ENCODE data around the gene CHCHD5. TPM values are rescaled to one million over a fixed set of nuclear protein-coding genes. Genes with fewer than 3 reads are reported as not detected.

CHCHD5 gene
- total RNA-seq, 1 experiment from 2014 or later, result 46.7 TPM

DNA sequence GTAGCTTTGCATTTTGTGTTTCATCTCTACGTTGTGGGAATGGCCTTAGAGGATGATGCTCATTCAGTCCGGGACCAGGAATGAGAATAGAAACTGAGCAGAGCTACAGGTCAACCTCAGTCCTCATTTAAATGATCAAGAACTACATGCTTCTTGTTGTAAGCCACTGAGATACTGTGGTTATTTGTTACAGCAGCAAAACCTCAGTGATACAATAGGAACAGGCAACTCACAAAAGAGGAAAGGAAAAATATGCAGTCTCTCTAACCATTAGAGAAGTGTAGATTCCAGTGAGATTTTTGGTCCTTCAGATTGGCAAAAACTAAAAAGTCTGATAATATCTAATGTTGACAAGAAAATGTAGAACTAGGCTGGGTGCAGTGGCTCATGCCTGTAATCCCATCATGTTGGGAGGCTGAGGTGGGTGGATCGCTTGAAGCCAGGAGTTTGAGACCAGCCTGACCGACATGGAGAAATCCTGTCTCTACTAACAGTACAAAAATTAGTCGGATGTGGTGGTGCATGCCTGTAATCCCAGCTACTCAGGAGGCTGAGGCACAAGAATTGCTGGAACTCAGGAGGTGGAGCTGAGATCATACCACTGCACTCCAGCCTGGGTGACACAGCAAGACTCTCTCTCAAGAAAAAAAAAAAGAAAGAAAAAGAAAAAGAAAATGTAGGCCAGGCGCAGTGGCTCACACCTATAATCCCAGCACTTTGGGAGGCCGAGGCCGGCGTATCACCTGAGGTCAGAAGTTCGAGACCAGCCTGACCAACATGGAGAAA lies 13.3 kb downstream of the CHCHD5 start:
- no peak for DNase-seq (ENCODE audit: low read depth, low spot score)
- no peak for ATAC-seq
- TF ChIP-seq, protein P1, sequence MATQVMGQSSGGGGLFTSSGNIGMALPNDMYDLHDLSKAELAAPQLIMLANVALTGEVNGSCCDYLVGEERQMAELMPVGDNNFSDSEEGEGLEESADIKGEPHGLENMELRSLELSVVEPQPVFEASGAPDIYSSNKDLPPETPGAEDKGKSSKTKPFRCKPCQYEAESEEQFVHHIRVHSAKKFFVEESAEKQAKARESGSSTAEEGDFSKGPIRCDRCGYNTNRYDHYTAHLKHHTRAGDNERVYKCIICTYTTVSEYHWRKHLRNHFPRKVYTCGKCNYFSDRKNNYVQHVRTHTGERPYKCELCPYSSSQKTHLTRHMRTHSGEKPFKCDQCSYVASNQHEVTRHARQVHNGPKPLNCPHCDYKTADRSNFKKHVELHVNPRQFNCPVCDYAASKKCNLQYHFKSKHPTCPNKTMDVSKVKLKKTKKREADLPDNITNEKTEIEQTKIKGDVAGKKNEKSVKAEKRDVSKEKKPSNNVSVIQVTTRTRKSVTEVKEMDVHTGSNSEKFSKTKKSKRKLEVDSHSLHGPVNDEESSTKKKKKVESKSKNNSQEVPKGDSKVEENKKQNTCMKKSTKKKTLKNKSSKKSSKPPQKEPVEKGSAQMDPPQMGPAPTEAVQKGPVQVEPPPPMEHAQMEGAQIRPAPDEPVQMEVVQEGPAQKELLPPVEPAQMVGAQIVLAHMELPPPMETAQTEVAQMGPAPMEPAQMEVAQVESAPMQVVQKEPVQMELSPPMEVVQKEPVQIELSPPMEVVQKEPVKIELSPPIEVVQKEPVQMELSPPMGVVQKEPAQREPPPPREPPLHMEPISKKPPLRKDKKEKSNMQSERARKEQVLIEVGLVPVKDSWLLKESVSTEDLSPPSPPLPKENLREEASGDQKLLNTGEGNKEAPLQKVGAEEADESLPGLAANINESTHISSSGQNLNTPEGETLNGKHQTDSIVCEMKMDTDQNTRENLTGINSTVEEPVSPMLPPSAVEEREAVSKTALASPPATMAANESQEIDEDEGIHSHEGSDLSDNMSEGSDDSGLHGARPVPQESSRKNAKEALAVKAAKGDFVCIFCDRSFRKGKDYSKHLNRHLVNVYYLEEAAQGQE (IDR thresholded peaks at IDR 0.05; ENCODE audit: insufficient read depth in 1 of 2, low read depth in 2 of 2, low read length in 1 of 2), result no peak
- TF ChIP-seq TCF7L2 (IDR thresholded peaks at IDR 0.05; ENCODE audit: low read depth, low read length) (no peak), POLR2AphosphoS5 (IDR thresholded peaks at IDR 0.05; ENCODE audit: low read depth, low read length) (no peak), SIN3A (IDR thresholded peaks at IDR 0.05; ENCODE audit: borderline replicate concordance, insufficient read depth, low read depth, low read length) (no peak)
- TF ChIP-seq, protein P2, sequence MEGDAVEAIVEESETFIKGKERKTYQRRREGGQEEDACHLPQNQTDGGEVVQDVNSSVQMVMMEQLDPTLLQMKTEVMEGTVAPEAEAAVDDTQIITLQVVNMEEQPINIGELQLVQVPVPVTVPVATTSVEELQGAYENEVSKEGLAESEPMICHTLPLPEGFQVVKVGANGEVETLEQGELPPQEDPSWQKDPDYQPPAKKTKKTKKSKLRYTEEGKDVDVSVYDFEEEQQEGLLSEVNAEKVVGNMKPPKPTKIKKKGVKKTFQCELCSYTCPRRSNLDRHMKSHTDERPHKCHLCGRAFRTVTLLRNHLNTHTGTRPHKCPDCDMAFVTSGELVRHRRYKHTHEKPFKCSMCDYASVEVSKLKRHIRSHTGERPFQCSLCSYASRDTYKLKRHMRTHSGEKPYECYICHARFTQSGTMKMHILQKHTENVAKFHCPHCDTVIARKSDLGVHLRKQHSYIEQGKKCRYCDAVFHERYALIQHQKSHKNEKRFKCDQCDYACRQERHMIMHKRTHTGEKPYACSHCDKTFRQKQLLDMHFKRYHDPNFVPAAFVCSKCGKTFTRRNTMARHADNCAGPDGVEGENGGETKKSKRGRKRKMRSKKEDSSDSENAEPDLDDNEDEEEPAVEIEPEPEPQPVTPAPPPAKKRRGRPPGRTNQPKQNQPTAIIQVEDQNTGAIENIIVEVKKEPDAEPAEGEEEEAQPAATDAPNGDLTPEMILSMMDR (IDR thresholded peaks at IDR 0.05), result no peak
- in situ Hi-C loops (cut with HindIII; ENCODE audit: low pct_unique_long_range_greater_than_20kb, low sequenced_read_pairs), result no loop called here
- CTCF ChIA-PET, result interaction anchor here (0.7 kb wide), 1 partner anchor 257 kb away, joined by 4 read pairs; no protein-coding TSS in a partner anchor
- Histone ChIP-seq H3K4me3 (ENCODE audit: low read depth in 2 of 2, low read length in 2 of 2) (no peak overlapping the region), H3K27ac (ENCODE audit: low read length) (no peak overlapping the region), H3K9me3 (ENCODE audit: control insufficient read depth, insufficient read depth, low read depth, low read length) (no peaks in the 10 kb centered on the region), H3K27me3 (ENCODE audit: control insufficient read depth, insufficient read depth, low read length) (no peaks in the 10 kb centered on the region), H3K4me1 (ENCODE audit: control insufficient read depth, insufficient read depth, low read length) (no peaks in the 10 kb centered on the region), H3K36me3 (ENCODE audit: control insufficient read depth, insufficient read depth, low read length) (no peaks in the 10 kb centered on the region)
- intact Hi-C loops (cut with micrococcal nuclease; ENCODE audit: unreplicated experiment), result no loop called here
- POLR2A ChIA-PET, result no interaction called here
- no TSS peak for BruUV-seq (replicated peaks)

DNA sequence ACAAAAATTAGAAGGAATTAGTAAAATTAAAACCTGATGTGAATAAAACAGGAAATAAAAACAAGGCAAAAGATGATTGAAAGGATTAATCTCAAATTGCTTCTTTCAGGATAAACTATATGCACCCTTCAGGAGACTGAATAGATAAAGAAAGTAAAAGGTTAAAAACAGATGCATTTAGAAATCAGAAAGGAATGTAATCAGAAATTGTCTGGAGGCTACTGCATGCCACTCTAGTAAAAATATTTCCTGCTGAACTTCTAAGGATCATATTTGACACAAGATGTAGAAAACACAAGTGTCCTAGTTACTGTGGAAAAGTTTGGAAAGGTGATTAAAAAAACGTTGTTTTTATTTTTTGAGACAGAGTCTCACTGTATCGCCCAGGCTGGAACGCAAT lies 16.2 kb downstream of the CHCHD5 start:
- Histone ChIP-seq H3K4me3 (ENCODE audit: low read depth in 2 of 2, low read length in 2 of 2) (no peak overlapping the region), H3K9me3 (ENCODE audit: control insufficient read depth, insufficient read depth, low read depth, low read length) (no peaks in the 10 kb centered on the region), H3K36me3 (ENCODE audit: control insufficient read depth, insufficient read depth, low read length) (no peaks in the 10 kb centered on the region), H3K4me1 (ENCODE audit: control insufficient read depth, insufficient read depth, low read length) (no peaks in the 10 kb centered on the region), H3K27me3 (ENCODE audit: control insufficient read depth, insufficient read depth, low read length) (no peaks in the 10 kb centered on the region), H3K27ac (ENCODE audit: low read length) (no peak overlapping the region)
- no peak for DNase-seq (ENCODE audit: low read depth, low spot score)
- ATAC-seq, result no peak
- in situ Hi-C loops (cut with HindIII; ENCODE audit: low pct_unique_long_range_greater_than_20kb, low sequenced_read_pairs) (no loop called here), intact Hi-C loops (cut with micrococcal nuclease; ENCODE audit: unreplicated experiment) (loop anchor here (1.0 kb wide), 2 partner anchors 90 to 126 kb away; no protein-coding TSS in a partner anchor)
- TF ChIP-seq, protein P2 (IDR thresholded peaks at IDR 0.05), result no peak
- TF ChIP-seq POLR2AphosphoS5 (IDR thresholded peaks at IDR 0.05; ENCODE audit: low read depth, low read length) (no peak), TCF7L2 (IDR thresholded peaks at IDR 0.05; ENCODE audit: low read depth, low read length) (no peak)
- ChIA-PET CTCF (interaction anchor here (0.6 to 1.6 kb wide), 7 partner anchors 16 to 341 kb away, joined by 3 to 5 read pairs (median 3); partner anchors contain the start of gene CHCHD5), POLR2A (no interaction called here)
- BruUV-seq (replicated peaks), result no TSS peak
